Breast epithelium (tissue), 4 donors: ENCODE results near the gene SEPSECS. TPM values are rescaled to one million over a fixed set of nuclear protein-coding genes. Genes with fewer than 3 reads are reported as not detected.

Source experiments
- DNase-seq, 2 donors: peaks; one replicate each; pipeline ENCODE4 v3.0.0-alpha.2; 2019; ENCODE audit warnings: low spot score in 2 of 2
- H3K27ac ChIP-seq, 2 donors: fragments of 200-600 bp; sonication (generic) in 1 of 2; one replicate each; pipeline ENCODE4 v1.5.1; 2016 to 2019; ENCODE audit warnings: mild to moderate bottlenecking in 1 of 2
- H3K27me3 ChIP-seq, 2 donors: fragments of 200-600 bp; sonication (generic) in 1 of 2; one replicate each; pipeline versions ENCODE4 v1.5.1 to v1.6.0; 2017 to 2019; ENCODE audit warnings: control low read depth in 1 of 2, mild to moderate bottlenecking in 1 of 2
- H3K36me3 ChIP-seq: fragments of 200-600 bp; one replicate; pipeline ENCODE4 v1.5.1; 2019
- H3K4me1 ChIP-seq, 2 donors: fragments of 200-600 bp; sonication (generic); one replicate each; pipeline ENCODE4 v1.5.1; 2016 to 2019; ENCODE audit warnings: control low read depth in 1 of 2
- H3K4me3 ChIP-seq, 3 donors: fragments of 200-600 bp; sonication (generic); 1 replicate in 2 of 3; 2 replicates in 1 of 3; pipeline ENCODE4 v1.5.1; 2016 to 2019; ENCODE audit warnings: mild to moderate bottlenecking in 3 of 3, moderate library complexity in 2 of 3
- H3K9me3 ChIP-seq, 2 donors: fragments of 200-600 bp; sonication (generic) in 1 of 2; one replicate each; pipeline ENCODE4 v1.5.1; 2016 to 2019; ENCODE audit warnings: control low read depth in 1 of 2
- POLR2A ChIP-seq: fragments of 450-650 bp; IDR thresholded peaks from one replicate; pipeline ENCODE4 v1.6.1; 2016; ENCODE audit warnings: antibody characterized with exemption, mild to moderate bottlenecking, moderate library complexity
- POLR2AphosphoS5 ChIP-seq, 3 donors: sonication (generic); formaldehyde crosslinking; IDR thresholded peaks; one replicate each; pipeline ENCODE4 v1.6.1; 2017; ENCODE audit warnings: antibody characterized with exemption in 3 of 3
- intact Hi-C: fragments of 100-400 bp; cut with DNase I; formaldehyde crosslinking; loops from one replicate; pipeline ENCODE4 v1.15.1; 2023; ENCODE audit warnings: low total_unique reads
- total RNA-seq, 3 donors: library from RNA; depleted of rRNA; stranded (reverse); fragments of >200 nt; gene quantifications; one replicate each; pipeline ENCODE4 v1.1.0, GENCODE V29; 2016
- TF ChIP-seq, protein P1 (sequence below), 3 donors: fragments of 450-650 bp; IDR thresholded peaks; one replicate each; pipeline ENCODE4 v1.5.1; 2016 to 2017; ENCODE audit warnings: antibody characterized with exemption in 3 of 3, mild to moderate bottlenecking in 3 of 3, moderate library complexity in 3 of 3

SEPSECS gene
- total RNA-seq, 3 donors from 2014 or later = 8.8 to 18.7 (median 10.8) TPM

DNA sequence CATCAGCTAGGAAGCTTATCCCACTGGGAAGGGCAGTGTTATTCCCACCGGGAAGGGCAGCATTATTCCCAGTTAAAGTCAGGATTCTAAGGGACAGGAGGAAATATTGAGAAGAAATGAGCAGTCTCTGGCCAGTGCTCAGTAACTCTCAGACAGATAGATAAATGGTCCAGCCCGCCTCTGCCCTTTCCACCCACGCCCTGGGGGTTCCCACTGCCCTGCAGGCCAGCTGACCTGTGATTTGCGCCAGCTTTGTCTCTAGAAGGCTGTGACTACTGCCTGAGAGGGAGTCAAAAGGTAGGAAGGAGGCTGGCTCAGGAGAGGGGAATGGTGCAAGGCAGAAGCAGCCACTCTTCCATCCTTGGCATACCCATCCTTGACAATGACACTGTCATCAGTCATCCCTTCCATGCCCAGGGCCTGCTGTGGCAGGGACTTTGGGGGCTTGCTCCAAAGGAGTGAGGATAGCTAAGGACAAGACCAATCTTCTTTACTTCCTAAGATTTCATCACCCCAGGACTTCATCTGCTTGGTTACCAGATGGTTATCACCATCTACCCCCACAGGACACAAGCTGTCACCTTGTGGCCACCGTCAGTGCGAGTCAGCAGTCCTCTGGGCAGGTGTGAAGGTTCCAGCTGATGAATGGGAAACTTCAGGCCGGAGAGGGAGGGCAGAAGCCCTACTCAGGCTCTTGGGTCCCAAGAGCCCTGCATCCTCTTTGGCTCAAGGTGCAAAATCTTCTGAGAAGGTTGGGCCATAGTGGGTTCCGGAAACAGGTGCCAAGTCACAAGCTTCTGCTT lies 49.5 kb downstream of the SEPSECS start:
- no peak for DNase-seq
- no peak overlapping the region for H3K4me3 ChIP-seq
- H3K27ac ChIP-seq = no peak overlapping the region
- no peaks in the 10 kb centered on the region for H3K9me3 ChIP-seq
- no peaks in the 10 kb centered on the region for H3K27me3 ChIP-seq
- intact Hi-C loops = no loop called here
- no peaks in the 10 kb centered on the region for H3K4me1 ChIP-seq
- no peaks in the 10 kb centered on the region for H3K36me3 ChIP-seq
- TF ChIP-seq POLR2A (no peak), POLR2AphosphoS5 (IDR thresholded peaks at IDR 0.05) (no peak)
- TF ChIP-seq, protein P1, sequence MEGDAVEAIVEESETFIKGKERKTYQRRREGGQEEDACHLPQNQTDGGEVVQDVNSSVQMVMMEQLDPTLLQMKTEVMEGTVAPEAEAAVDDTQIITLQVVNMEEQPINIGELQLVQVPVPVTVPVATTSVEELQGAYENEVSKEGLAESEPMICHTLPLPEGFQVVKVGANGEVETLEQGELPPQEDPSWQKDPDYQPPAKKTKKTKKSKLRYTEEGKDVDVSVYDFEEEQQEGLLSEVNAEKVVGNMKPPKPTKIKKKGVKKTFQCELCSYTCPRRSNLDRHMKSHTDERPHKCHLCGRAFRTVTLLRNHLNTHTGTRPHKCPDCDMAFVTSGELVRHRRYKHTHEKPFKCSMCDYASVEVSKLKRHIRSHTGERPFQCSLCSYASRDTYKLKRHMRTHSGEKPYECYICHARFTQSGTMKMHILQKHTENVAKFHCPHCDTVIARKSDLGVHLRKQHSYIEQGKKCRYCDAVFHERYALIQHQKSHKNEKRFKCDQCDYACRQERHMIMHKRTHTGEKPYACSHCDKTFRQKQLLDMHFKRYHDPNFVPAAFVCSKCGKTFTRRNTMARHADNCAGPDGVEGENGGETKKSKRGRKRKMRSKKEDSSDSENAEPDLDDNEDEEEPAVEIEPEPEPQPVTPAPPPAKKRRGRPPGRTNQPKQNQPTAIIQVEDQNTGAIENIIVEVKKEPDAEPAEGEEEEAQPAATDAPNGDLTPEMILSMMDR (IDR thresholded peaks at IDR 0.05) = no peak

DNA sequence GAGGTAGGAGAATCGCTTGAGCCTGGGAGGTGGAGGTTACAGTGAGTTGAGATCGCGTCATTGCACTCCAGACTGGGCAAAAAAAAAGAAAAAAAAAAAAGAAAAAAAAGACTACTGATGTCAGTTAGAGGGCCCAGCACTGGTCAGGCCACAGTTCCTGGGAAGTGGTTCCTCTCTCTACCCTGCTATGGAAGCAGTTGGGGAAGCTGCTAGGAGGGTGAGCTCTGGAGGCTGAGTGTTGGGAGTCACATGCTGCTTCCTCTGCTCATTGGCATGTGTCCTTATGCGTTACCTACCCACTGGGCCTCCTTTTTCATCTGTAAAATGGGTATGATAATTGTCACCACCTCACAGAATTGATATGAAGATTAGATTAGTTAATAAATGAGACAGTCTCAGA lies 50.7 kb downstream of the SEPSECS start:
- Histone ChIP-seq H3K9me3 (no peaks in the 10 kb centered on the region), H3K4me1 (no peaks in the 10 kb centered on the region), H3K27me3 (no peaks in the 10 kb centered on the region), H3K36me3 (no peaks in the 10 kb centered on the region), H3K27ac (no peak overlapping the region), H3K4me3 (no peak overlapping the region)
- DNase-seq = no peak
- intact Hi-C loops = no loop called here
- TF ChIP-seq POLR2AphosphoS5 (IDR thresholded peaks at IDR 0.05) (no peak), POLR2A (no peak)
- TF ChIP-seq, protein P1 (IDR thresholded peaks at IDR 0.05) = no peak

DNA sequence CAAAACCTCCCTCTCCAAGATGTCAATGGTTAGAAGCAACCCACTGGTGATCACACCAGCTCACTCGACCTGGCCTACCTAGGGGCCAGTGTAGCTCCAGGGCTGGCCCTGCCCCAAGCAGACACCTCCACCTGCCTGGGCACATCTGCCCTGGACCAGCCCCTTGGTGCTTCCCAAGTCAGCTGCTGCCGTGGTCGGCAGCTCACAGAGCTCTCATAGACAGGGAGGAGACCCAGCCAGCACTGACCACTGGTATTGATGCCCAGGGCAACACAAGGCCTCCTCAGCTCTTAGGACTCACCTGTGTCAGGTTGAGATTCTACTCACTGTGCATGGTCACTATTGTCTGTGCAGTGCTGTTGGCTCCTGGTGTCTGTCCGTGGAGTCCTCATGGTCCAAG lies 51.7 kb downstream of the SEPSECS start:
- H3K36me3 ChIP-seq = no peaks in the 10 kb centered on the region
- H3K4me3 ChIP-seq = no peak overlapping the region
- no peaks in the 10 kb centered on the region for H3K9me3 ChIP-seq
- H3K27ac ChIP-seq = no peak overlapping the region
- TF ChIP-seq POLR2AphosphoS5 (IDR thresholded peaks at IDR 0.05) (no peak), POLR2A (no peak)
- TF ChIP-seq, protein P1 (IDR thresholded peaks at IDR 0.05) = no peak
- DNase-seq = no peak
- intact Hi-C loops = no loop called here
- no peaks in the 10 kb centered on the region for H3K4me1 ChIP-seq
- H3K27me3 ChIP-seq = no peaks in the 10 kb centered on the region

DNA sequence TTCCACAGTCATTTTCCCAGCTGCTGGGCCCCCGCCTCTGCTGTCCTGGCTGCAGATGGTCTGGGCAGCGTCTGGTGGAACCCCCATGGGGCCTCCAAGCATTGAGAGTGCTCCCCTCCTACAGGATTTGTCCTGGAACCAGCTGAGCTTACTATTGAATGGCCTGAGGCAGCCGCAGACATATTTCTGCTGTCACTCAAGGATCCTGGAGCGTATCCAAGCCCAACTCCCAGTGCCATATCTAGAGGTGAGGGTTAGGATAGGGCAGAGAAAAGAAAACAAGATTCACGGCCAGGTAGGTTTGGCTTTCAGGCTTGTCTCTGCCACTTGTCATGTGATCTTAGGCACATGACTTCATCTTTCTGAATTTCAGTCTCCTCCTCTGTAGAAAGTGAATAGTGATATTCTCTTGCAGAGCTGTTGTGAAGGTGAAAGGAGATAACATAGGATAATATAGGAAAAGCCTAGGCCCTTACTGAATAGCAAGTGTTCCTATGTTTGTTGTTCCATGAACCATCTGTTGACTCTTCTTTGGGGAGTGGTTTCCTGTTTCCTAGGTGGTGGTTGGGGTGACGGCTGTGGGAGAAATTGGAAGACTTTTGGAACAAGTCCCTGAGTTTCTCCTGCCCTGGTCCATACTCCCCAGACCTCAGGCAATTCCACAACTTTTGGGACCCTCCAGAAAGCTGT lies 52.3 kb downstream of the SEPSECS start:
- no peaks in the 10 kb centered on the region for H3K9me3 ChIP-seq
- no peak for DNase-seq
- H3K27me3 ChIP-seq = no peaks in the 10 kb centered on the region
- intact Hi-C loops = no loop called here
- no peak overlapping the region for H3K4me3 ChIP-seq
- TF ChIP-seq POLR2A (no peak), POLR2AphosphoS5 (IDR thresholded peaks at IDR 0.05) (no peak)
- TF ChIP-seq, protein P1 (IDR thresholded peaks at IDR 0.05) = no peak
- H3K27ac ChIP-seq = no peak overlapping the region
- H3K4me1 ChIP-seq = no peaks in the 10 kb centered on the region
- no peaks in the 10 kb centered on the region for H3K36me3 ChIP-seq
